Measurements from ENCODE around the gene ATP13A3. TPM values are rescaled to one million over a fixed set of nuclear protein-coding genes. Genes with fewer than 3 reads are reported as not detected.

ATP13A3 gene
- total and polyA plus RNA-seq, 4 donors = 26.6 to 166 (median 75.5) TPM

- ATAC-seq (ENCODE audit: insufficient read depth, low FRiP score) (peak; percentile 38), DNase-seq (peak in 2 of 3 donors; percentile 67 to 76)
- Histone ChIP-seq H3K36me3 (ENCODE audit: control insufficient read depth in 4 of 4, insufficient read depth in 4 of 4, low read length in 4 of 4) (peaks cover 0 to 13% (median 6%) of the 10 kb centered on the region in 4 donors), H3K9me3 (ENCODE audit: control insufficient read depth in 4 of 4, insufficient read depth in 3 of 4, low read length in 3 of 4) (no peaks in the 10 kb centered on the region), H3K27me3 (ENCODE audit: control insufficient read depth in 3 of 3, insufficient read depth in 3 of 3, low read length in 2 of 3) (peaks cover 0 to 3% (median 1%) of the 10 kb centered on the region in 3 donors), H3K9ac (ENCODE audit: insufficient read depth in 1 of 2, low read length in 2 of 2) (no peak overlapping the region), H3K4me3 (no peak overlapping the region), H3K27ac (ENCODE audit: low read depth in 1 of 2, low read length in 1 of 2) (no peak overlapping the region), H3K4me1 (ENCODE audit: control insufficient read depth in 5 of 5, insufficient read depth in 5 of 5, low read length in 5 of 5) (no peaks in the 10 kb centered on the region)
- TF ChIP-seq CTCF (IDR thresholded peaks at IDR 0.05; ENCODE audit: control extremely low read depth, extremely low read depth) = no peak
- 42 to 50% methylated on average over 10 of the region's 10 CpGs for WGBS, 2 donors
Observed at GRCh38 chr3:194404365-194405140, 82.2 kb downstream of the ATP13A3 start.

- 86 to 87% methylated on average over 8 of the region's 8 CpGs for WGBS, 2 donors
Observed at GRCh38 chr3:194401868-194402329, 84.9 kb downstream of the ATP13A3 start.

GRCh38 chr3:194401346-194401745, 85.5 kb downstream of the ATP13A3 start:
- H3K9ac ChIP-seq (ENCODE audit: insufficient read depth in 1 of 2, low read length in 2 of 2) = no peak overlapping the region
- peaks cover 0 to 23% (median 11%) of the 10 kb centered on the region in 5 donors for H3K4me1 ChIP-seq (ENCODE audit: control insufficient read depth in 5 of 5, insufficient read depth in 5 of 5, low read length in 5 of 5)
- no peak overlapping the region for H3K27ac ChIP-seq (ENCODE audit: low read depth in 1 of 2, low read length in 1 of 2)
- peaks cover 0 to 1% (median 0%) of the 10 kb centered on the region in 4 donors for H3K9me3 ChIP-seq (ENCODE audit: control insufficient read depth in 4 of 4, insufficient read depth in 3 of 4, low read length in 3 of 4)
- WGBS, 2 donors = 89 to 91% methylated on average over 9 of the region's 9 CpGs
- peaks cover 0 to 2% (median 0%) of the 10 kb centered on the region in 4 donors for H3K36me3 ChIP-seq (ENCODE audit: control insufficient read depth in 4 of 4, insufficient read depth in 4 of 4, low read length in 4 of 4)
- no peak for TF ChIP-seq CTCF (IDR thresholded peaks at IDR 0.05; ENCODE audit: control extremely low read depth, extremely low read depth)
- no peak overlapping the region for H3K4me3 ChIP-seq
- H3K27me3 ChIP-seq (ENCODE audit: control insufficient read depth in 3 of 3, insufficient read depth in 3 of 3, low read length in 2 of 3) = peaks cover 5 to 23% (median 23%) of the 10 kb centered on the region in 3 donors
- ATAC-seq (ENCODE audit: insufficient read depth, low FRiP score) (no peak), DNase-seq (no peak)

More at GRCh38 chr3:194401868-194402329, 84.9 kb downstream of the ATP13A3 start:
- peaks cover 0 to 4% (median 2%) of the 10 kb centered on the region in 4 donors for H3K36me3 ChIP-seq (ENCODE audit: control insufficient read depth in 4 of 4, insufficient read depth in 4 of 4, low read length in 4 of 4)
- peaks cover 0 to 17% (median 7%) of the 10 kb centered on the region in 5 donors for H3K4me1 ChIP-seq (ENCODE audit: control insufficient read depth in 5 of 5, insufficient read depth in 5 of 5, low read length in 5 of 5)
- H3K27me3 ChIP-seq (ENCODE audit: control insufficient read depth in 3 of 3, insufficient read depth in 3 of 3, low read length in 2 of 3) = peaks cover 2 to 23% (median 23%) of the 10 kb centered on the region in 3 donors
- no peak overlapping the region for H3K27ac ChIP-seq (ENCODE audit: low read depth in 1 of 2, low read length in 1 of 2)
- H3K9ac ChIP-seq (ENCODE audit: insufficient read depth in 1 of 2, low read length in 2 of 2) = no peak overlapping the region
- no peak for ATAC-seq (ENCODE audit: insufficient read depth, low FRiP score)
- H3K9me3 ChIP-seq (ENCODE audit: control insufficient read depth in 4 of 4, insufficient read depth in 3 of 4, low read length in 3 of 4) = peaks cover 0 to 1% (median 0%) of the 10 kb centered on the region in 4 donors
- no peak overlapping the region for H3K4me3 ChIP-seq
- DNase-seq = no peak
- TF ChIP-seq CTCF (IDR thresholded peaks at IDR 0.05; ENCODE audit: control extremely low read depth, extremely low read depth) = no peak

Measured in lung (tissue), 12 donors.